Endothelial cell (in vitro differentiated cells): ENCODE measurements around the gene TEAD3. TPM values are rescaled to one million over a fixed set of nuclear protein-coding genes. Genes with fewer than 3 reads are reported as not detected.

Experiments
- DNase-seq: peaks from one replicate; pipeline ENCODE4 v3.0.0; 2021; ENCODE audit warnings: low spot score
- H3K27ac Mint-ChIP-seq: one replicate; pipeline ENCODE4 v1.8.0; 2021; ENCODE audit warnings: mixed read lengths, inconsistent platforms; ENCODE audit not compliant: unreplicated experiment
- H3K27me3 Mint-ChIP-seq: one replicate; pipeline ENCODE4 v1.8.0; 2021; ENCODE audit warnings: mild to moderate bottlenecking, moderate library complexity, mixed read lengths, inconsistent platforms; ENCODE audit not compliant: unreplicated experiment
- H3K36me3 Mint-ChIP-seq: one replicate; pipeline ENCODE4 v1.8.0; 2021; ENCODE audit warnings: mild to moderate bottlenecking, low read depth, mixed read lengths, inconsistent platforms; ENCODE audit not compliant: unreplicated experiment
- H3K4me1 Mint-ChIP-seq: one replicate; pipeline ENCODE4 v1.8.0; 2021; ENCODE audit warnings: mild to moderate bottlenecking, mixed read lengths, inconsistent platforms; ENCODE audit not compliant: unreplicated experiment
- H3K4me3 Mint-ChIP-seq: one replicate; pipeline ENCODE4 v1.8.0; 2021; ENCODE audit warnings: mild to moderate bottlenecking, mixed read lengths, inconsistent platforms; ENCODE audit not compliant: unreplicated experiment
- H3K9me3 Mint-ChIP-seq: one replicate; pipeline ENCODE4 v1.8.0; 2021; ENCODE audit warnings: mixed read lengths, inconsistent platforms; ENCODE audit not compliant: unreplicated experiment
- total RNA-seq: library from RNA; stranded (reverse); fragmentation: NEBNext Ultra II Directional; extraction: Animal tissue kit (Norgen Biotek cat#: 25700); gene quantifications from one replicate; pipeline ENCODE4 v1.2.1, GENCODE V29; 2021; ENCODE audit not compliant: unreplicated experiment
- TF ChIP-seq, protein P1 (sequence below): fragments of 200-600 bp; sonication (generic); IDR thresholded peaks from one replicate; pipeline ENCODE4 v1.5.0; 2021; ENCODE audit warnings: antibody characterized with exemption; ENCODE audit not compliant: unreplicated experiment

The TEAD3 gene
- total RNA-seq, 1 donor from 2014 or later: 6.3 TPM

DNA sequence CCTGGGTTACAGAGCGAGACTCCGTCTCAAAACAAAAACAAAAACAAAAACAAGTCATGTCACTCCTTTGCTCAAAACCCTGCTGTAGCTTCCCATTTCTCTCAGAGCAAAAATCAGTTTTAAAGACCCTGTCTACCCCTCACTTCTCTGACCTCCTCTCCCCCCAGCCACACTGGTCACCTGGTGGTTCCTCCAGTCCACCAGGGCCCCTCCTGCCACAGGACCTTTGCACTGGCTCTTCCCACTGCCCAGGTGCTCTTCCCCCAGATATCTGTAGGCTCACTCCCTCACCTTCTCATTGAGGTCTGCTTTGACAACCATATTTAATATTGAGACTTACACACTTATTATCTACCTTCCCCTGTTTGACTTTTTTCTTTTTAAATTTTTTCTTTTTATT, 4.9 kb upstream of the TEAD3 start:
- DNase-seq: no peak
- Mint-ChIP-seq H3K27me3 (peaks cover 16% of the 10 kb centered on the region), H3K9me3 (no peaks in the 10 kb centered on the region), H3K27ac (no peak overlapping the region), H3K36me3 (peaks cover 5% of the 10 kb centered on the region), H3K4me1 (peaks cover 8% of the 10 kb centered on the region), H3K4me3 (no peak overlapping the region)
- TF ChIP-seq, protein P1, sequence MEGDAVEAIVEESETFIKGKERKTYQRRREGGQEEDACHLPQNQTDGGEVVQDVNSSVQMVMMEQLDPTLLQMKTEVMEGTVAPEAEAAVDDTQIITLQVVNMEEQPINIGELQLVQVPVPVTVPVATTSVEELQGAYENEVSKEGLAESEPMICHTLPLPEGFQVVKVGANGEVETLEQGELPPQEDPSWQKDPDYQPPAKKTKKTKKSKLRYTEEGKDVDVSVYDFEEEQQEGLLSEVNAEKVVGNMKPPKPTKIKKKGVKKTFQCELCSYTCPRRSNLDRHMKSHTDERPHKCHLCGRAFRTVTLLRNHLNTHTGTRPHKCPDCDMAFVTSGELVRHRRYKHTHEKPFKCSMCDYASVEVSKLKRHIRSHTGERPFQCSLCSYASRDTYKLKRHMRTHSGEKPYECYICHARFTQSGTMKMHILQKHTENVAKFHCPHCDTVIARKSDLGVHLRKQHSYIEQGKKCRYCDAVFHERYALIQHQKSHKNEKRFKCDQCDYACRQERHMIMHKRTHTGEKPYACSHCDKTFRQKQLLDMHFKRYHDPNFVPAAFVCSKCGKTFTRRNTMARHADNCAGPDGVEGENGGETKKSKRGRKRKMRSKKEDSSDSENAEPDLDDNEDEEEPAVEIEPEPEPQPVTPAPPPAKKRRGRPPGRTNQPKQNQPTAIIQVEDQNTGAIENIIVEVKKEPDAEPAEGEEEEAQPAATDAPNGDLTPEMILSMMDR: no peak

DNA sequence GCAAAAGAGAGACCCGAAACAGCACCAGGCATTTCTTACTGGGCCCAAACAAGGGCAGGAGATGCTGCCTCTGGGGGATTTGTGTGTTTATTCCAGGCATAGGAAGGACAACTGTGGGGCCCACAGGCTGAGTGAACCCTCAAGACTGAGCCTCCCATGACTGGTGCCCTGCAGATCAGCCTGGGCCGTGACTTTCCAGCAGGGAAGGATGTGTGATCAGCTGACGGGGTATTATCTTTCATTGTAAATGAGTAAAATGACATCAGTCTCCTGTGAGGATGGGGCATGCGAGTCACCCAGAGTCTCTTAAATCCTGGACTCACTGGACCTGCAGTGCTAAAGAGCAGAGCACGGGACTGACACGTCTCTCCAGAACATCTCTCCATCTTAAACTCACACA, 3.9 kb upstream of the TEAD3 start:
- Mint-ChIP-seq H3K27me3 (peaks cover 18% of the 10 kb centered on the region), H3K36me3 (peaks cover 5% of the 10 kb centered on the region), H3K4me3 (no peak overlapping the region), H3K4me1 (peaks cover 8% of the 10 kb centered on the region), H3K9me3 (no peaks in the 10 kb centered on the region), H3K27ac (peak overlapping the region; percentile 0)
- no peak for DNase-seq
- TF ChIP-seq, protein P1: no peak

DNA sequence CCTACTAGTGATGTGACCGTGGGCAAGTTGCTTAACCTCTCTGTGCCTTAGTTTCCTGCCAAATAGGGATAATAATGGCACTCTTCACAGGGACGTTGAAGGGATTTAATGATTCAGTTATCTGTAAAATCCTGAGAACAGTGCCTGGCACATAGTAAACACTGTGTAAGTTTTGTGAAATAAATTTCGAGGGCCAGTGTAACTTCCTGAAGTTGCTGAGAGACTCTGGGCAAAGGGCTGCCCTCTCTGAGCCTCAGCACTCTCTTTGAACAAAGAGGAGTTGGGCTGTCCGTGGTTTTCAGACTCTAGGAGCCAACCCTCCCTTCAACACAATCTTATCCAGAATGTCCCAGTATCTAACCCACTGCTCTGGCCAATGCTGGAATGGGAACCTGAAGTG, 2.5 kb upstream of the TEAD3 start:
- Mint-ChIP-seq H3K36me3 (peaks cover 5% of the 10 kb centered on the region), H3K27ac (no peak overlapping the region), H3K9me3 (no peaks in the 10 kb centered on the region), H3K4me1 (peaks cover 15% of the 10 kb centered on the region), H3K27me3 (peaks cover 19% of the 10 kb centered on the region), H3K4me3 (no peak overlapping the region)
- DNase-seq: no peak
- TF ChIP-seq, protein P1: no peak

DNA sequence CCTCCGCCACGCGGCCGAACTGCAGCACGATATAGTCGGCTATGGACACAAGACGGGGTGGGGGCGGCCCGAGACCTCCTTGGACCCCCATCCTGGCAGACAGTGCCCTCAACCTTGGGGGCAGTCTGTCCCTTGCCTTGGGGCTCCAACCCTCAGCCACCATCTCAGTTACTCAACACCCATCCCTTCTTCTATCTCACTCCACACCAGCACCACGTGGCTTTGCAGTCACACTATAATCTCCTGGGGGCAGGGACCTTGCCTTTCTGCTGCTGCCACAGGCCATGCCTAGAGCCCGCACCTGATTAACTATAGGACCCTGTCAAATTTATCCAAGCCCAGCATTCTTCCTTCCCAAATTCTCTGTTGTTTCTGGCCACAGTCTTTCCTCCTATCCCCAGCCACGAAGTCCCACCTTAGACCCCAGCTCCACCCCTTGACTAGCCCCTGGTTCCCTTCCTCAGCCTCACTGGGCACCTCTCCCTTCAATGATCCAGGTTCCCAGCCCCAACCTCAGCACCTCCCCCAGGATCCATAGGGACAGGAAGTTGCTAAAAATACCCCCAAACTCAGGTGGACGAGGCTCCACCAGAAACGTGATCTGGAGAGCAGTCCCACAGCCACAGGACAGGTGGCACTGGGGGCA, 1.7 kb upstream of the TEAD3 start:
- Mint-ChIP-seq H3K9me3 (no peaks in the 10 kb centered on the region), H3K27me3 (peaks cover 22% of the 10 kb centered on the region), H3K4me3 (peak overlapping the region; percentile 86), H3K36me3 (peaks cover 6% of the 10 kb centered on the region), H3K27ac (peak overlapping the region; percentile 81), H3K4me1 (peaks cover 22% of the 10 kb centered on the region)
- DNase-seq: no peak
- TF ChIP-seq, protein P1: no peak

DNA sequence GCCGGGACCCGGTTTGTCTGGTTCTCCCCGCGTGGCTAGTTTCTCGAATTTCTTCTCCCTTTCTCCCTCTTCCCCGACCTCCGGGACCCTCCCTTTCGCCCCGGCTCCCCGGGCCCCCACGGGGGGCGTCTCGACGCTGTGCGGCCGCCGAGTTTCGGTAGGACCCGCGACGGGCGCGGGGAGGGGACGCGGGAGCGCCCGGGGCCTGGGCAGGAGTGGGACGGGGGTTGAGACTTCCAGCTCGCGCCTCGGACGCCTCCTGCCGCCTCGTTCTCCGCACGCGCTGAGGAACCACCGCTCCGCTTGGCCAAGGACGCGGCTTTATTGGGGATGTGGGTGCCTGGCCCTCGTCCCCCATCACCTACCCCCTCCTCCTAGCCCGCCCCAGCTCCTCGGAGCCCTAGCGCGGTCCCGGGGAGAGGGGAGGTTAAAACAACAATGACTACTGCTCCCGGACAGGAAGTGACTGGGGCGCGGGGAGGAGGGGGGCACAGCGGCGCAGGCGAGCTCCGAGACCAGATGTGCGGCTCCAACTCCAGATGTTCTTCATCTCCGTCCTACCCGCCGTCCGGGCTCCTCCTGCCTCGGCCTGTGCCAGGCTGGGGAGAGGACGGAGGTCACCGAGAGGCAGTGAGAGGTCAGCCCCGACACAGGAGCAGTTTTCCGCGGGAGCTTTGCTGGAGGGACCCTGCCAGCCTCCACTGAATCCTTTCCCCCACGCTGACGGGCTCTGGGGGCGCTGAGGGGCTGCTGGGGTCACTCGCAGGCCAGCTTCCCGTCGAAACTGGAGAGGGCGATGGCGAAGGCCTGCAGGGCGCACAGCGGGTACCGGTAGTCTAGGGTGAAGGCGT, 917 bp upstream of the TEAD3 start:
- H3K36me3 Mint-ChIP-seq: peaks cover 11% of the 10 kb centered on the region
- peaks cover 29% of the 10 kb centered on the region for H3K4me1 Mint-ChIP-seq
- H3K9me3 Mint-ChIP-seq: no peaks in the 10 kb centered on the region
- H3K4me3 Mint-ChIP-seq: no peak overlapping the region
- DNase-seq: peak; percentile 46
- no peak overlapping the region for H3K27ac Mint-ChIP-seq
- TF ChIP-seq, protein P1: no peak
- peaks cover 27% of the 10 kb centered on the region for H3K27me3 Mint-ChIP-seq
